Fibroblast of skin of scalp (primary cell): ENCODE data around the gene PPP1R9B.

Experiments
- DNase-seq: peaks from one replicate; pipeline ENCODE4 v3.0.0-alpha.2; 2013

The PPP1R9B gene

DNA sequence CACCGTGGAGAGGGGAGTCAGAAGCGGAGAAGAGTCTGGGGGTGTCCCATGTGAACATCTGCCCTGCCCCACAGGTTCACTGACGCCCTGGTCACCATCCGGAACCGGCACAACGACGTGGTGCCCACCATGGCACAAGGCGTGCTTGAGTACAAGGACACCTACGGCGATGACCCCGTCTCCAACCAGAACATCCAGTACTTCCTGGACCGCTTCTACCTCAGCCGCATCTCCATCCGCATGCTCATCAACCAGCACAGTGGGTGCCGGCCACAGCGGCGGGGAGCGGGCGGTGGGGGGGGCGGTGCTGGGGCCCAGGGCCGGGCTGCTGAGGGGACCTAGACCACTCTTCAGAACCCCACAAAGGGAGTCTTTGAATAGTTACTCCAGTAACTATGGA, 44.7 kb downstream of the PPP1R9B start:
- no peak for DNase-seq

- DNase-seq: no peak
Observed at GRCh38 chr17:50103941-50104340, 46.5 kb downstream of the PPP1R9B start.

- no peak for DNase-seq
Observed at GRCh38 chr17:50103252-50103651, 47.2 kb downstream of the PPP1R9B start.

DNA sequence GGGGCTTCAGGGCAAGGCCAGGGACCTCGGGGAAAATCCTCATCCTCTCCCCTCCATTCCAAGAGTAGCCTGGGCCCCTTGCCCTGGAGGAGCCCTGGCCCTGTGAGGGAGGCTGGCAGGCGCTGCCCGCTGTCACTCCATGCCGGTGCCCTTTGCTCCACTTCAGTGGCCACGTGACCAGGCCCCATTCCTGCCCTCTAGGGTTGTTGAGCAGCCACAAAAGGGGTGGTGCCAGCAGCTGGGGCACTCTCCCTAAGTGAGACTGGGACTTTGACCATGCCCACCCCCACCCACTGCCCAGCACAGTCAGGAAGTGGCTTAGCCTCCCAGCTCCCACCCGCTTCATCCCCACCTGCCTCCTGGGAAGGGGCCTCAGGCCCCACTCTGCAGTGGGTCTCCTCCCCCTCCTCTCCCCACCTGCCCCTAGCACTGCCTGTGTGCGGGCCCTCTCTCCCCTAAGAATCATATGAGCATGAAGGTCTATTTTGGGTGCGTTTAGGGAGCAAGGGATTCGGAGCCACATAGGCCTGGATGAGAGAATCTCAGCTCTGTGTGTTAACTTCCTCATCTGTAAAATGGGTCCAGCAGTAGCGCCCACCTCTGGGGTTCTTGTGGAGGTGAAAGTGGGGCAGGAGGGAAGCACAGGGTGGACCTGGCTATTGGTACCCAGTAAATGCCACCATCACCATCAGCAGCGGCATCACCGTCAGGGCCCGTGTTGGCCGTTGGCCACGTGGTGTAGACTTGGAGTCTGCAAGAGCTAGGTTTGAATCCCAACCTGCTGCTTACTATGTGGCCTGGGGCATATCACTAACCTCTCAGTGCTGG, 48.1 kb downstream of the PPP1R9B start:
- no peak for DNase-seq

DNA sequence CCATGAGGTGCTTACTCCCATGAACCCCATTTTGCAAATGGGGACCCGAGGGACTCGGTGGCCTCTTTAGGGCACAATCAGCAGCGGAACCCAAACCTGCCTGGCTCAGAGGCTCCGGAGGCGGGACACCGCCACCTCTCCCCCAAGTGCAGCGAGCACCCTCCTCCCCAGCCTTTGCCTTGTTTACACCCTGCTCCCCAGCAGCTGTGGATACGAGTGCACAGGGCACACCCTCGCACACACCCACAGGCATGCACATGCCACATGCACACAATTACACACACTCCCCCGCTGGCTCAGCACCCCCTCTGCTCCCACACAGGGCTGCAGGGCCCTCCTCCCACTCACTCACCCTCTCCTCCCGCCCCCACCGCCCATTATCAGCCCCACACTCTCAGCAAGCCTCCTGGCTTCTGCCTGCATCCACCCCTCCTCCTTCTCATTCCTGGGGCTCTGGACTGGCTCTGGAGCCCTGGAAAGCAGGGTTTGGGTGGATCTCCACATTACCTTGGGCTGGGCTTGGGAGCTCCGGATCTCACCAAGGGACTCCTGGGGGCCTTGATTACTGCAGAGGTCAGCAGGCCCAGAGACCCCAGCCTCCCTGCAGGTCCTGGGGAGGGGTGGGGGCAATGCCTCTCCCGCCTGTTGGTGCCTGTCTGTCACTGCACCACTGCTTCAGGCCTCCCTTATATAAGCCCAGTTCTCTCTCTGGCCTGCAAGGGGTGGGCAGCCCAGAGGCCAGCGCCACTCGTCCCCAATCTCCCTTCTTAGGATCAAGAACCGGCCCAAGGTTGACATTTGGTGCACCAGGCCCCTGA, 48.9 kb downstream of the PPP1R9B start:
- DNase-seq: peak; percentile 57

GRCh38 chr17:50100921-50101345, 49.5 kb downstream of the PPP1R9B start:
- DNase-seq: peak; percentile 21

- no peak for DNase-seq
Observed at GRCh38 chr17:50100480-50100883, 50.0 kb downstream of the PPP1R9B start.

- DNase-seq: no peak
Observed at GRCh38 chr17:50099003-50099402, 51.5 kb downstream of the PPP1R9B start.

GRCh38 chr17:50098583-50098982, 51.9 kb downstream of the PPP1R9B start:
- DNase-seq: no peak

DNA sequence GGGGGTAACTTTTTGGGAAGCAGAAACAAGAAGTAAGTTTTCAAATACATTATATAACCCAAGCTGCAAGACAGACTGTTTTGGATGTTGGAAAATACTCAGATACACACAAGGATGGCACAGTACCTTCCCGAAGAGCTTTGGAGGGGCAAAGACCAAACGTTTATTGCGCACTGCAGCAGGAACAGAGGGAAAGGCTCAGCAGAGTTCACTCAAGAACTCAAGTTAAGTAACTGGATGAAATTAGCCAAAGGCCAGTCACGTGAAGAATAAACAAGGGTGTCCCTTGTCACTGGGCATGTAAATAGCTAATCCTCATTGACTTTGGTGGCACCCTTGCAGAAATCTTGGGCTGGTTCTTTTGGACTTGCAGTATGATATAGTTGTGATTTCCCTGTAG, 52.6 kb downstream of the PPP1R9B start:
- no peak for DNase-seq

DNA sequence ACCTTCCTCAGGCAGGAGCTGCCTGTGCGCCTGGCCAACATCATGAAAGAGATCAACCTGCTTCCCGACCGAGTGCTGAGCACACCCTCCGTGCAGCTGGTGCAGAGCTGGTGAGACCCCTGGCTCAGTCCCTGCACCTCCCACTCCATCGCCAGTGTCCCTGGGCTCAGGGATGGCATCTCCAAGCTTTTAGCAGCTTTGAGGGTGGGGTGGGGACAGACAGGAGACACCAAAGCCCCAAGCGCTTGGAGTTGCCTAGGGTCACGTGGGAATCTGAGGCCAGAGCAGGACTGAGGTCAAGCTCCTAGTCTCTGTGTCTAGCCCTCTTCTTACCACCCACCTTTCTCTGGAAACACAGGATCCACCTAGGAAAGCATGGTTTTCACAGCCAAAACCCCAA, 53.0 kb downstream of the PPP1R9B start:
- no peak for DNase-seq

GRCh38 chr17:50096758-50097157, 53.7 kb downstream of the PPP1R9B start:
- no peak for DNase-seq

GRCh38 chr17:50096092-50096491, 54.4 kb downstream of the PPP1R9B start:
- DNase-seq: no peak

DNA sequence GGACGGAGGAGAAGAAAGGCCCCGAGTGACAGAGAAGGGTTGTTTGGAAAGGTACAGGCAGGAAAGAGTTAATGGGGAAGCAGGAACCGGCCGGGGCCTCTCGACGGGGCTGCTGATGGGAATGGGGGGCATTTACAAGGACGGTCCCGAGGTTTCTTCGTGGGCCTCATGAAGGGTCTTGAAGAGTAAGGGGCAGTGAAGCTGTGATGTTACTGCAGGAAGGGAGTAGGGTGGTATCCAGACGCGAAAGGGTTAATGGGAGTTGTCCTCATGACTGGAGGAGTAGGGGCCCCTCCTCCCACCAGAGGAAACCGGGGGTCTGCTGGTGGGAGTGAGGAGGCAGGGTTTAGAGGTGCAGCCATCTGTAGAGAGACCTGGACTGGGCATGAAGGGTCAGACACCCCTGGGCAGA, 54.8 kb downstream of the PPP1R9B start:
- no peak for DNase-seq

DNA sequence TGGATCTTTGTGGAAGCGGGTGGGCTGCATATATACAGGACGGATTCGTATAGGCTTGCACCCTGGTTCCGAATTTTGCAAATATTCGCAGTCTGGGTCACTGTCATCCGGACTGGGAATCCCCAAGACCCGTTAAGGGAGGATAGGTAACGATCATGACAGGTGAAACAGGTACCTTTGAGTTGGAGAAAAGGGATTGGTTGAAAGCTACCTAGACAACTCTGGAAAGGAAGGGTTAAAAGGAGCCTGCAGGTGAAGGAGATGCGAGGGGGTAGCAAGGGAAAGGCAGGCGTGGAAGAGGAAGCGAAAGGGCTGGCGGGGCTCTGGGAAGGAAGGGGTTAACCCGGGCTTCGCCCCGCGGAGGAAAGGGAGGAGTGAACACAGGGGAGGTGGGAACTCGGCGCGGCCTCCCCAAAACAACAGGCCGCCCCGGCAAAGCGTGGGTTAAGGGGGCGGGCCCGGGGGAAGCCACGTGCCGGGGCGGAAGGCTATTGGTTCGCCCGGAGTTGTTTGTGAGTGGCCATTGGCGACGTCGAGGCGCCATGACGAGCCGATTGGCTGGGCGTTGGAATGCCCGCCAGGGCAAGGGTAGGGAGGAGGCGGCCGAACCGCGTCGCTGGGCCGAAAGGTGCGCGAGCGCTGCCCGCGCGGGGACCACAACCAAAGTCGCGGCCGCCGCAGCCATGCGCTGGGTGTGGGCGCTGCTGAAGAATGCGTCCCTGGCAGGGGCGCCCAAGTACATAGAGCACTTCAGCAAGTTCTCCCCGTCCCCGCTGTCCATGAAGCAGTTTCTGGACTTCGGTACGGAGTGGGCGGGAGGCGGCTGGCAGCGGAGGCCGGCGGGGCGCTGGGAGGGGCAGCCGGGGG, 55.5 kb downstream of the PPP1R9B start, which contains the start of gene PDK2:
PDK2 (plus strand) TSS at position 599 of the 867 bp plus-strand sequence; CDS start at position 684, 85 bp downstream.
- DNase-seq: peak; percentile 96

DNA sequence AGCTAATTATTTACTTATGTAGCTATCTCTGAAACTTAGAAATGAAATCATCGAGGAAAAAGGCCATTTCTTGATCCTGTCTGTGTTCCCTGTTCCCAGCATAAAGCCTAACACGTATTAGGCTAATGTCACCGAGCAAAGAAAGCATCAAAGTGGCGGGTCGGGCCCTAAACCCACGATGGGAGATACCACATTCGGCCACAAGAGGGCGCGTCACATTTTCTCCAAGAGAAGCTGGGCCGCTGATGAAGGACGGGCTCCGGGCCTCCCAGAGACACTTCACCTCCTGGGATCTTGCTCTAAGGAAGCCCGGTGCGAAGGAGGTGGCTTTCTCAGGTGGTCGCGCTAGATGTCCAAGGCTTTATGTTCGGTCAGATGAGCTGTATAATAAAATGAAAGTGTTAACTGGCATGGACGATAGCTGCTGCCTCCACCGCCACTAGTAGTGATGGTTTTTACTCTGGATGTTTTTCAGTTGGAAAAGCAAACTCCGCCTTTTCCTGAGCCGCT, 56.2 kb downstream of the PPP1R9B start:
- DNase-seq: peak; percentile 86

- no peak for DNase-seq
Observed at GRCh38 chr17:50093807-50094206, 56.7 kb downstream of the PPP1R9B start.

- DNase-seq: no peak
Observed at GRCh38 chr17:50093246-50093645, 57.2 kb downstream of the PPP1R9B start.

DNA sequence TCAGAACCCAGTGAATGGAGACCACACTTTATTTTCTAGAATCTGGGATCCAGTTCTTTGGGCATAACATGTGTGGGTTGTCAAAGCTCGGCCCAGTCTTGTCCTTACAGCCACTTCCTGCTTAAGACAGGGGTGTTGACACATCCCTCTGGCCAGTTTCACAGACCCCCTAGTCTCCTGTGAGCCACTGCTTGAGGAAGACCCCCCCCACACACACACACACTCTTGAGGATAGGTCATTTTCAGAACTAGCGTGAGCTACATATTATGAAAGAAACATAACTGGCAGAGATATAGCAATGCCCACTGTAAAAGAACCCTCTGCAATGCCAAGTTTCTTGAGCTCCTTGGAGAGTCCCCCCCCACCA, 58.6 kb downstream of the PPP1R9B start:
- no peak for DNase-seq

DNA sequence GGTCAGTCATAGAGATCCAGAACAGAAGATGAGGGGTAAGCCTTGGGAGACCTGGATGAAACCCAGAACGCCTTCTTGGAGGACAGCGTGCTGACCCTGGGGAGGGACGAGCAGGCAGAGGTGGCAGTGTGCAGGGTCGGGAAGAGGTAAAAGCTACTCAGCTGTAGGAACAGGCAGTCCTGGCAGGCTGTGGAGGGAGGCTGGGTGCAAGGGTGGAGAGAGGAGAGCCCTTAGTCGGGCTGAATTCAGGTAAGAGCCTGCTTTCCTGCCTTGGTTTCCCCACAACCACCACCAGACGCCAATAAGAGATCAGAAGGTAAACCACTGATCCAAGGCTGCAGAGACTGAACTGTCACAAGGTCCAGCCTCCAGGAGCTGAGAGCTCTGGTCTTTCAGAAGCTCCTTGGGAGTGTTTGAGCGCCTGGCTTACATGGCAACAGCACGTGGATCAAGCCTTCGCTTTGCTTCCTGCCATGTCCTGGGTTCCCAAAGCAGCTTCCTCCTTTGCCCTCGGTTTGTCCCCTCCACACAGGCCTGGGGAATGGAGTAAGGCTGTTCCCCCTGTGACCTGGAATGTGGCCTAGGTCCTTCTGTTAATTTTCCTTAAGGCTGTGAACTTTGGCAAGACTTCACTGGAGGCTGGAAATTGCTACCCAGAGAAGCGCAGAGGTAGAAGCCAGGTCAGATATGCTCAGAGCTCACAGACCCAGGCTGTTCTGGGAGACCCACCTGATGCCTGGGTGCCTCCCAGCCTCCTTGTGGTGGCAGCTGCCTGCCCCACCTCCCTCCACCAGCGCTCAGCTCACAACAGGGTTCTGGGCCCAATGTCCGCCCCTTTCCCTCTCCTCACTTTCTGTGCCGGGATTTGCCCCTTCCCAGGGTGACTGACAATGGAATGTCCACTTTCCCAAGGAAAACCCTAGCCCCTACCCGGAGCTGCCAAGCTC, 59.2 kb downstream of the PPP1R9B start:
- no peak for DNase-seq

GRCh38 chr17:50090071-50090470, 60.4 kb downstream of the PPP1R9B start:
- no peak for DNase-seq
